Measurements from ENCODE around the gene SNCB. TPM values are rescaled to one million over a fixed set of nuclear protein-coding genes. Genes with fewer than 3 reads are reported as not detected.

The SNCB gene
- total RNA-seq, 1 donor from 2014 or later = not detected

DNA sequence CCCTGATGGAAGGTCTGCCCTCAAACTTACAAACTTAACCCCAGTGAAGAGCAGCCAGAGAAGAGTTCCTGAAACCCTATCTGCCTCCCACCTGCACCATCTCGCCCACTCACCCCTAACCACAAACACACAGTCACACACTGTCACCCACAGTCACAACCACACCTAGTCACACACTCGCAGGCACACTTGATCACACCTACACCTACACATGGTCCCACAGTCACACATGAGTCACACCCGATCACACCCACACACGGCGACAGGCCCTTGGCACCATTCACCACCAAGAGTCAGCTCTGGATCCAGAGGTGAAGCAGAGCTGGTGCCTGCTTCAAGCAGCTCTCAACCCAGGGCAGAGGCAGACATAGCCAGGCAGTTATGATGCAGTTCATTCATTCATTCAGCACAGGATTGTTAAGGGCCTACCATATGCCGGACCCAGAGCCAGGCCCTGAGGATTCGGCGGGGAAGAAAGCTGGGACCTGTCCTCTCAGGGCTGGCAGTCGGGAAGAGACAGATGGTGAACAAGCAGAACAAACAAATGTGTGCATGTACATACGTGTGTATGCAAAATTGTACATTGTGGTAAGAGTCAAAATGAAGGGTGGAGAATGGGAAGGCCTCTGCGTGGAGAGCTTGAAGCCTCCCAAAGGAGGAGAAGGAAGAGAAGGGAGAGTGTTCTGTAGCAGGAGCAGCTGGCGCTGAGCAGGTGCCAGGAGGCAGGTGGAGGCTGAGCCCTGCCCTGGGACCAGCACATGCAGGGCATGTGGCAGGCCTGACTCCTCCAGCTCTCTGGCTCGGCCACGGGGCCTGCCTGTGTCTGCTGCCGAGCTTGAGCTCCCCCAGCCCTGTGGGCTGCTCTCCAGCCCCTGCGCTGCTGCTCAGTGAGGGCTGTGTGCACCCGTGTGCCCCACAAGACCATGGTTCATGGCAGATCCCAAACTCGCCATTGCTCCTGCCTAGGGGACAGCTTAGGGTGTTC is 23.4 kb upstream of the SNCB start:
- peak; percentile 96 for FAIRE-seq

DNA sequence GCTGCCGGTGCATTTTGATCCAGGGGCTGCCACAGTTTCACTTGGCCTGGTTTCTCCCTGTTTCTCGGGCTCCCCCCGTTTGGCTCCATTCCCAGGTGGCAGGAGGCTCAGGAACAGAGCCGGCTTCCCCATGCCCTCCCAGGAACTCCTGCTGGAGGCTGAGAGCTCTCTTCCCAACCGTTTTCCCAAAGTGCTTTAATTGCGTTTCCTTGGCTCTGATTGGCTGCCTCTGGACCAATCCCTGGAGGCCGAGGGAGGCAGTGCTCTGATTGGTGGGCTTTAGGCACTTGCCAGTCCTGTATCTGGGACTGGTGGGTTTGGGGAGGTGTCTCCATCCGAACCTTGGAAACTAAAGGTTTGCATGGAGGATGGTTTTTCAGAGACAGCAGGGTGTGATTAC is 21.8 kb upstream of the SNCB start:
- Histone ChIP-seq H3K4me3 (ENCODE audit: low read depth, low read length) (no peak overlapping the region), H3K27me3 (ENCODE audit: control insufficient read depth, insufficient read depth, low read length) (no peaks in the 10 kb centered on the region), H3K36me3 (ENCODE audit: control insufficient read depth, insufficient read depth, low read length) (peaks cover 8% of the 10 kb centered on the region)
- DNase-seq (ENCODE audit: low read depth) (no peak), FAIRE-seq (no peak)
- TF ChIP-seq, protein P1, sequence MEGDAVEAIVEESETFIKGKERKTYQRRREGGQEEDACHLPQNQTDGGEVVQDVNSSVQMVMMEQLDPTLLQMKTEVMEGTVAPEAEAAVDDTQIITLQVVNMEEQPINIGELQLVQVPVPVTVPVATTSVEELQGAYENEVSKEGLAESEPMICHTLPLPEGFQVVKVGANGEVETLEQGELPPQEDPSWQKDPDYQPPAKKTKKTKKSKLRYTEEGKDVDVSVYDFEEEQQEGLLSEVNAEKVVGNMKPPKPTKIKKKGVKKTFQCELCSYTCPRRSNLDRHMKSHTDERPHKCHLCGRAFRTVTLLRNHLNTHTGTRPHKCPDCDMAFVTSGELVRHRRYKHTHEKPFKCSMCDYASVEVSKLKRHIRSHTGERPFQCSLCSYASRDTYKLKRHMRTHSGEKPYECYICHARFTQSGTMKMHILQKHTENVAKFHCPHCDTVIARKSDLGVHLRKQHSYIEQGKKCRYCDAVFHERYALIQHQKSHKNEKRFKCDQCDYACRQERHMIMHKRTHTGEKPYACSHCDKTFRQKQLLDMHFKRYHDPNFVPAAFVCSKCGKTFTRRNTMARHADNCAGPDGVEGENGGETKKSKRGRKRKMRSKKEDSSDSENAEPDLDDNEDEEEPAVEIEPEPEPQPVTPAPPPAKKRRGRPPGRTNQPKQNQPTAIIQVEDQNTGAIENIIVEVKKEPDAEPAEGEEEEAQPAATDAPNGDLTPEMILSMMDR (IDR thresholded peaks at IDR 0.05; ENCODE audit: insufficient read depth, low read length, severe bottlenecking) = no peak

More for the DNA sequence above, 23.4 kb upstream of the SNCB start:
- Histone ChIP-seq H3K27me3 (ENCODE audit: control insufficient read depth, insufficient read depth, low read length) (no peaks in the 10 kb centered on the region), H3K4me3 (ENCODE audit: low read depth, low read length) (no peak overlapping the region), H3K36me3 (ENCODE audit: control insufficient read depth, insufficient read depth, low read length) (peaks cover 13% of the 10 kb centered on the region)
- DNase-seq (ENCODE audit: low read depth) = peak; percentile 83
- TF ChIP-seq, protein P1 (IDR thresholded peaks at IDR 0.05; ENCODE audit: insufficient read depth, low read length, severe bottlenecking) = no peak

DNA sequence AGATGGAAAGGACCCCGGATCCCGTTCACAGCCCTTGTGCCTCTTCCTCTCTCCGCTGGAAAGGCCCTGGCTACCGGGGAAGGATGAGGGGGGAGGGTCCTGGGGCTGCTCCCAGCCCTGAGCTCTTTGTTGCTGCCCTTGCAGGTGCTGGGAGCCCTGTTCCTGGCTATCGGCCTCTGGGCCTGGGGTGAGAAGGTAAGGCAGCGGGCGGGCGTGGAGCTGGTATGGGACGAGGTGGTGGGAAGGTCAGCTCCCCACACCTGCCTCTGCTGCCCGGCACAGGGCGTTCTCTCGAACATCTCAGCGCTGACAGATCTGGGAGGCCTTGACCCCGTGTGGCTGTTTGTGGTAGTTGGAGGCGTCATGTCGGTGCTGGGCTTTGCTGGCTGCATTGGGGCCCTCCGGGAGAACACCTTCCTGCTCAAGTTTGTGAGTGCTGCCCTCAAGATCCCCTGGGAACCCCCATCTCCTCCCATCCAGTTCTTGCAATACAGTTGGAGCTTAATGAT is 21.2 kb upstream of the SNCB start:
- TF ChIP-seq, protein P1 (IDR thresholded peaks at IDR 0.05; ENCODE audit: insufficient read depth, low read length, severe bottlenecking) = no peak
- FAIRE-seq (no peak), DNase-seq (ENCODE audit: low read depth) (no peak)
- Histone ChIP-seq H3K27me3 (ENCODE audit: control insufficient read depth, insufficient read depth, low read length) (no peaks in the 10 kb centered on the region), H3K4me3 (ENCODE audit: low read depth, low read length) (no peak overlapping the region), H3K36me3 (ENCODE audit: control insufficient read depth, insufficient read depth, low read length) (peaks cover 4% of the 10 kb centered on the region)

DNA sequence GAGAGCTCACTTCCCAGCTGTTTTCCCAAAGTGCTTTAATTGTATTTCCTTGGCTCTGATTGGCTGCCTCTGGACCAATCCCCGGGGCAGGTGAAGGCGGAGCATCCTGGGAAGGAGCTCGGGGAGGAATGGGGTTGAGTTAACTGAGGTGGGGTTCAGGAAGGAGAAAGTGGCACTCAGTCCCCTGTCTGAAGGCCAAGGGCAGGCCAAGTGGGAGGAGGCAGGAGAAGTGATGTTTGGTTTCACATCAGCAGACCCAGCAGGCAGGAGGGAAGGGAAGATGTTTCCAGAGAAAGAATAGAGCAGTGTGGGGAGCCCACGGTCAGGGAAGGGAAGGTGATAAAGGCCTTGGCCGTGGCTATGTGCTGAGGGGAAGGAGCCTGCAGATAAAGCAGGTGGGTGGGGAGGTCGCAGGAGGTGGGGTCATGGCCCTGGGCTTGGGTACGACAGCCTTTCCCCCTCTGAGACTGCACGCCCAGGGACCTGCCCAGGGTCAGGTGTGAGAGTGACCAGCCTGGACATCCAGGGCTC is 20.1 kb upstream of the SNCB start:
- no peak for FAIRE-seq

DNA sequence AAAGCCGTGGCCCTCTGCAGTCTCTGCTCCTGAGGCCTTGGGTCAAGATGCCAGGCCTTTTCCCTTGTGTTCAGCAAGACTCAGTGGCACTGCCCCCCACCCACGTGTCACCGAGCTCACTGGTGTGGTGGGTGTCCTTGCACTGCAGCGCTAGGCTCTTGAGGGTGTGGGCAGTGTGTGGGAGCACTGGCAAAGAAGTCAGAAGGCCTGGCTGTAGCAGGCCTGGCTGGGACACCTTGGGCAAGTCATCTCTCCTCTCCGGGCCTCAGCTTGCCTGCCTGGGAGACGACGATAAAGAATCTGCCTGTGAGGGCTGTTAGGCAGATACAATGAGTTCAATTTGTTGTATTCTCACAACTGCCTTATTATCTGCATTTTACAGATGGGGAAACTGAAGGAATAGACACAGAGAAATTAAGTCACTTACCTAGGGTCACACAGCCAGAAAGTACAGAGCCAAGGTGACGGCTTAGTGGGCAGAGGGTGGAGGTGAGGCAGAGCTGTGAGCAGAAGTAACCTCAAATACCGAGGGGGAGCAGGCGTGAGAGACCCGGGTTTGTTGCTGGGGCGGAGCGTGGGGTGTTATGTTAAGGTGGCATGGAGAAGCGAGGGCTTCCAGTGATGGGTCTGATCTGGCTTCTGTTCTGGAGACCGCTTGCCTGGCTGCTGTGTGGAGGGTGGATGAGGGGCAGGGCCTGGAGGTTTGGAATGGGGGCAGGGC is 18.3 kb upstream of the SNCB start:
- Histone ChIP-seq H3K36me3 (ENCODE audit: control insufficient read depth, insufficient read depth, low read length) (no peaks in the 10 kb centered on the region), H3K4me3 (ENCODE audit: low read depth, low read length) (no peak overlapping the region), H3K27me3 (ENCODE audit: control insufficient read depth, insufficient read depth, low read length) (no peaks in the 10 kb centered on the region)
- FAIRE-seq (no peak), DNase-seq (ENCODE audit: low read depth) (no peak)
- TF ChIP-seq, protein P1 (IDR thresholded peaks at IDR 0.05; ENCODE audit: insufficient read depth, low read length, severe bottlenecking) = no peak

More for the DNA sequence above, 20.1 kb upstream of the SNCB start:
- DNase-seq (ENCODE audit: low read depth) = no peak
- Histone ChIP-seq H3K27me3 (ENCODE audit: control insufficient read depth, insufficient read depth, low read length) (no peaks in the 10 kb centered on the region), H3K4me3 (ENCODE audit: low read depth, low read length) (no peak overlapping the region), H3K36me3 (ENCODE audit: control insufficient read depth, insufficient read depth, low read length) (peaks cover 2% of the 10 kb centered on the region)
- TF ChIP-seq, protein P1 (IDR thresholded peaks at IDR 0.05; ENCODE audit: insufficient read depth, low read length, severe bottlenecking) = no peak
